GM06990 (cell line): ENCODE data around the gene CEP250.

Source experiments
- DNase-seq: peaks from one replicate; pipeline ENCODE4 v3.0.0-alpha.2; 2011; ENCODE audit not compliant: insufficient read length; ENCODE audit errors: extremely low read depth
- H3K27me3 ChIP-seq: replicated peaks from 2 replicates; pipeline ENCODE4 v1.6.0; 2011; ENCODE audit warnings: low read length; ENCODE audit not compliant: control insufficient read depth, insufficient read depth
- H3K36me3 ChIP-seq: 2 replicates; pipeline ENCODE4 v1.5.1; 2011; ENCODE audit warnings: low read length; ENCODE audit not compliant: control insufficient read depth, insufficient read depth
- H3K4me3 ChIP-seq: replicated peaks from 2 replicates; pipeline ENCODE4 v1.5.1; 2011; ENCODE audit warnings: low read depth, mild to moderate bottlenecking, control low read depth, low read length
- TF ChIP-seq, protein P1 (sequence below): IDR thresholded peaks from 2 replicates; pipeline ENCODE4 v1.5.1; 2011; ENCODE audit warnings: low read length, control low read depth, mild to moderate bottlenecking, inconsistent platforms; ENCODE audit not compliant: insufficient read depth, poor library complexity, severe bottlenecking

CEP250 gene

DNA sequence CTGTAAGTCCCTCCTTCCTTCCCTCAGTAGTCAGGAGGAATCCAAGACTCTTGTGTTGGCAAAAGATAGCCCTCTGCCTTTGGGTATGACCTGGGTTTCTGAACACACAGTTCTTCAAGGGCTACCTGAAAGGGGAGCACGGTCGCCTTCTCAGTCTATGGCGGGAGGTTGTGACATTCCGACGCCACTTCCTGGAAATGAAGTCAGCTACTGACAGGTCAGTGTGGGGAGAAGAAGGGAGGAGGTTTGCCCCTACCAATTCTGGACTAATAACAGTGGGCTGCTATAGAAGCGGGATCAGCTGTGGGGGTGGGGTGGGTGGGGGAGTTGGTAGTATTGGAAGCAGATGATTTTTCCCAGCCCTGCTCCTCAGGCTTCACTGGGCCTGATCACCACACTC lies 11.5 kb downstream of the CEP250 start:
- no peak for DNase-seq
- H3K27me3 ChIP-seq, result no peaks in the 10 kb centered on the region
- H3K4me3 ChIP-seq, result no peak overlapping the region
- H3K36me3 ChIP-seq, result peaks cover 10% of the 10 kb centered on the region
- TF ChIP-seq, protein P1, sequence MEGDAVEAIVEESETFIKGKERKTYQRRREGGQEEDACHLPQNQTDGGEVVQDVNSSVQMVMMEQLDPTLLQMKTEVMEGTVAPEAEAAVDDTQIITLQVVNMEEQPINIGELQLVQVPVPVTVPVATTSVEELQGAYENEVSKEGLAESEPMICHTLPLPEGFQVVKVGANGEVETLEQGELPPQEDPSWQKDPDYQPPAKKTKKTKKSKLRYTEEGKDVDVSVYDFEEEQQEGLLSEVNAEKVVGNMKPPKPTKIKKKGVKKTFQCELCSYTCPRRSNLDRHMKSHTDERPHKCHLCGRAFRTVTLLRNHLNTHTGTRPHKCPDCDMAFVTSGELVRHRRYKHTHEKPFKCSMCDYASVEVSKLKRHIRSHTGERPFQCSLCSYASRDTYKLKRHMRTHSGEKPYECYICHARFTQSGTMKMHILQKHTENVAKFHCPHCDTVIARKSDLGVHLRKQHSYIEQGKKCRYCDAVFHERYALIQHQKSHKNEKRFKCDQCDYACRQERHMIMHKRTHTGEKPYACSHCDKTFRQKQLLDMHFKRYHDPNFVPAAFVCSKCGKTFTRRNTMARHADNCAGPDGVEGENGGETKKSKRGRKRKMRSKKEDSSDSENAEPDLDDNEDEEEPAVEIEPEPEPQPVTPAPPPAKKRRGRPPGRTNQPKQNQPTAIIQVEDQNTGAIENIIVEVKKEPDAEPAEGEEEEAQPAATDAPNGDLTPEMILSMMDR, result no peak

DNA sequence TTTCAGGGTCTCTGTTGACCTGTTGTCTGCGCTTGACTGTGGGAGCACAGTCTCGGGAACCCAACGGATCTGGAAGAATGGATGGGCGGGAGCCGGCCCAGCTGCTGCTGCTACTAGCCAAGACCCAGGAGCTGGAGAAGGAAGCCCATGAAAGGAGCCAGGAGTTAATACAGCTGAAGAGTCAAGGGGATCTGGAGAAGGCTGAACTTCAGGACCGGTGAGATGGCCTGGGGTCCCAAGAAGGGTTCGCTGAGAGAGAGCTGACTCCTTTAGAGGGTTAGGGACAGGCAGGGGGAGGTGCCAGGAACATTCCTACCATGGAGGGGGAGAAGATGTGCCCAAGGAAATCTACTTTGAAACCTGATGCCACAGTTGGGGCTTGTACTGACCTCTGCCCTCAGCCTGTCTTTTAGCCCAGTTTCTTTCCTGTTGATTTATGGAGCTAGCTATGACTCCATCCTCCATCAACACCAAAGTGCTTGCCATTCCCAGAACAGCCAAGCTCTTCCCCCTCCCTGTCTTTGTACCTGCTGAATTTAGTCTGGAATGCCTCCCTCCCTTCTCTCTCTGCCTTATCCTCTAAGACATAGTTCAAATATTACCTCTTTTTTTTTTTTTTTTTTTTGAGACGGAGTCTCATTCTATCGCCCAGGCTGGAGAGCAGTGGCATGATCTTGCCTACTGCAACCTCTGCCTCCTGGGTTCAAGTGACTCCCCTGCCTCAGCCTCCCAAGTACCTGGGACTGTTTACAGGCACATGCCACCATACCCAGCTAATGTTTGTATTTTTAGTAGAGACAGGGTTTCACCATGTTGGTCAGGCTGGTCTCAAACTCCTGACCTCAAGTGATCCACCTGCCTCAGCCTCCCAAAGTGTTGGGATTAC lies 12.2 kb downstream of the CEP250 start:
- TF ChIP-seq, protein P1, result no peak
- H3K27me3 ChIP-seq, result no peaks in the 10 kb centered on the region
- peaks cover 10% of the 10 kb centered on the region for H3K36me3 ChIP-seq
- H3K4me3 ChIP-seq, result no peak overlapping the region
- no peak for DNase-seq

DNA sequence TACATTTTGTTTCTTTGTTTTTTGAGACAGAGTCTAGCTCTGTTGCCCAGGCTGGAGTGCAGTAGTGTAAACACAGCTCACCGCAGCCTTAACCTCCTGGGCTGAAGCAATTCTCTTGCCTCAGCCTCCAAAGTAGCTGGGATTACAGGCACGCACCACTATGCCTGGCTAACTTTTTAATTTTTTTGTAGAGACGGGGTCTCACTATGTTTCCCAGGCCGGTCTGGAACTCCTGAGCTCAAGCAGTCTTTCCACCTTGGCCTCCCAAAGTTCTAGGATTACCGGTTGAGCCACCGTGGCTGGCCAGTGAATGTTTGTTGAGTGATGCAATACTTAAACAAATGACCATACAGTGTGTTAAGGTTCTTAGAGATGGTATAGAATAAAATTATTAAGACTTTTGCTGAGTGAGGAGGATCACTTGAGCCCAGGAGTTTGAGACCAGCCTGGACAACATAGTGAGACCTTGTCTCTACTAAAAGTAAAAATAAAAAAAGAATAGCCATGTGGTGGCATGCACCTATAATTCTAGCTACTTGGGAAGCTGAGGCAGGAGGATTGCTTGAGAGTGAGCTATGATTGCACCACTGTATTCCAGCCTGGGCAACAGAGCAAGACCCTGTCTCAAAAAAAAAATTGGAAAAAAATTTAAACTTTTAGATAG lies 13.4 kb downstream of the CEP250 start:
- TF ChIP-seq, protein P1, result no peak
- Histone ChIP-seq H3K4me3 (no peak overlapping the region), H3K27me3 (no peaks in the 10 kb centered on the region), H3K36me3 (peaks cover 14% of the 10 kb centered on the region)
- no peak for DNase-seq

DNA sequence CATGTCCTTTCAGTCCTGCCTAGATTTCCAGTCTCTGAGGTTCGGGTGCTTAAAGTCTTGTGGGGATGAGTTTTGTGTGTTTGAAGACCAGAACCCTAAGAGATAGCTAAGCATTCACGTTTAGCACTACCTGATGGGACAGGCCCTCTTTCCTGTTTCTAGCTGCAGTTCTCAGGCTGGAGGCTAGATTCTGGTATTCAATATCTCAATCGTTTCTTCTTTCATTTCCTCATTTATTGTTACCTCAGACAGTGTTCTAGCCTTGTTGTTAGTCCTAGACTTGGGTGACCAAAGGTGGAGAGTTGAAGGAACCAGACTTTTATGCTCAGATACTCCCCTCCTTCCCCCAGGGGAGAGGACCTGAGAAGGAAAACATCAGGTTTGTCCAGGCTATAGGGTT lies 16.8 kb downstream of the CEP250 start:
- no peaks in the 10 kb centered on the region for H3K27me3 ChIP-seq
- H3K36me3 ChIP-seq, result peaks cover 22% of the 10 kb centered on the region
- DNase-seq, result no peak
- TF ChIP-seq, protein P1, result no peak
- H3K4me3 ChIP-seq, result no peak overlapping the region

DNA sequence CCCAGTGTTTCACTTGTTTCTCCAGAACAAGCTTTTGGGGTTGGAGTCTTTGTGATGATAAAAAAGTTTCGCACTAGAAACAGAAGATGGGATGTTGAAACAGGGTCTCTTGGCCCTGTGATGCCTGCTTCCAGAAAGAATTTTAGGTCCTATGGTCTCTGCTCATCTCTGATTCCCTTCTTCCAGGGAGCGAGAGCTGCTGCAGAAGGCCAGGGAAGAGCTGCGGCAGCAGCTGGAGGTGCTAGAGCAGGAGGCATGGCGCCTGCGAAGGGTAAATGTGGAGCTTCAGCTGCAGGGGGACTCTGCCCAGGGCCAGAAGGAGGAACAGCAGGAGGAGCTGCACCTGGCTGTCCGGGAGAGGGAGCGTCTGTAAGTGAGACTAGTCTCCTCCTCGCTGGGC lies 18.3 kb downstream of the CEP250 start:
- Histone ChIP-seq H3K4me3 (no peak overlapping the region), H3K27me3 (no peaks in the 10 kb centered on the region), H3K36me3 (peaks cover 18% of the 10 kb centered on the region)
- DNase-seq, result no peak
- TF ChIP-seq, protein P1, result no peak
